Ascending aorta (tissue), 2 donors: ENCODE measurements around the gene KCNG4. TPM values are rescaled to one million over a fixed set of nuclear protein-coding genes. Genes with fewer than 3 reads are reported as not detected.

Source experiments
- DNase-seq, 2 donors: peaks; one replicate each; pipeline ENCODE4 v3.0.0-alpha.2; 2019; ENCODE audit warnings: low spot score in 2 of 2
- H3K27ac ChIP-seq, 2 donors: fragments of 200-600 bp; sonication (generic); one replicate each; pipeline ENCODE4 v1.5.1; 2016 to 2017; ENCODE audit warnings: mild to moderate bottlenecking in 1 of 2
- H3K27me3 ChIP-seq: fragments of 200-600 bp; sonication (generic); one replicate; pipeline ENCODE4 v1.5.1; 2017
- H3K36me3 ChIP-seq, 2 donors: fragments of 200-600 bp; sonication (generic); one replicate each; pipeline ENCODE4 v1.5.1; 2016
- H3K4me1 ChIP-seq, 2 donors: fragments of 200-600 bp; sonication (generic); one replicate each; pipeline ENCODE4 v1.5.1; 2016 to 2017; ENCODE audit warnings: mild to moderate bottlenecking in 1 of 2
- H3K4me3 ChIP-seq, 2 donors: fragments of 200-600 bp; sonication (generic); one replicate each; pipeline ENCODE4 v1.5.1; 2016 to 2017; ENCODE audit warnings: mild to moderate bottlenecking in 1 of 2
- H3K9me3 ChIP-seq, 2 donors: fragments of 200-600 bp; sonication (generic); one replicate each; pipeline ENCODE4 v1.5.1; 2016
- intact Hi-C: fragments of 100-400 bp; cut with DNase I; formaldehyde crosslinking; loops from one replicate; pipeline ENCODE4 v1.15.1; 2023
- total RNA-seq: library from RNA; depleted of rRNA; stranded (reverse); fragments of >200 nt; gene quantifications from one replicate; pipeline ENCODE4 v1.1.0, GENCODE V29; 2016
- TF ChIP-seq, protein P1 (sequence below), 3 experiments: fragments of 200-600 bp in 2 of 3; fragments of 450-650 bp in 1 of 3; sonication (generic) in 2 of 3; IDR thresholded peaks; one replicate each; pipeline ENCODE4 v1.5.1; 2016 to 2019; ENCODE audit warnings: antibody characterized with exemption in 3 of 3, mild to moderate bottlenecking in 1 of 3, moderate library complexity in 1 of 3

Gene KCNG4
- total RNA-seq, 1 donor from 2014 or later, result not detected

DNA sequence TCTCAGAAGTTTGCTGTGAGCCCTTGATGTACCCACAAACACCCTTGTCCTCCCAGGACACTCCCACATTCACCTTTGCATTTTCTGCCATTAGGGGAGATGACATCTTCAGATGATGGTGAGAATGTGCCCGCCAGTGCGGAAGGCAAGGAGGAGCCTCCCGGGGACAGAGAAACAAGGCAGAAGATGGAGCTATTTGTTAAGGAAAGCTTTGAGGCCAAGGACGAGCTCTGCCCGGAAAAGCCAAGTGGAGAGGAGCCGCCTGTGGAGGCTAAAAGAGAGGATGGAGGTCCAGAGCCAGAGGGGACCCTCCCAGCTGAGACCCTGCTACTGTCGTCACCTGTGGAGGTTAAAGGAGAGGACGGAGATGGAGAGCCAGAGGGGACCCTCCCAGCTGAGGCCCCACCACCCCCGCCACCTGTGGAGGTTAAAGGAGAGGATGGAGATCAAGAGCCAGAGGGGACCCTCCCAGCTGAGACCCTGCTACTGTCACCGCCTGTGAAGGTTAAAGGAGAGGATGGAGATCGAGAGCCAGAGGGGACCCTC lies 70.0 kb downstream of the KCNG4 start:
- TF ChIP-seq, protein P1, sequence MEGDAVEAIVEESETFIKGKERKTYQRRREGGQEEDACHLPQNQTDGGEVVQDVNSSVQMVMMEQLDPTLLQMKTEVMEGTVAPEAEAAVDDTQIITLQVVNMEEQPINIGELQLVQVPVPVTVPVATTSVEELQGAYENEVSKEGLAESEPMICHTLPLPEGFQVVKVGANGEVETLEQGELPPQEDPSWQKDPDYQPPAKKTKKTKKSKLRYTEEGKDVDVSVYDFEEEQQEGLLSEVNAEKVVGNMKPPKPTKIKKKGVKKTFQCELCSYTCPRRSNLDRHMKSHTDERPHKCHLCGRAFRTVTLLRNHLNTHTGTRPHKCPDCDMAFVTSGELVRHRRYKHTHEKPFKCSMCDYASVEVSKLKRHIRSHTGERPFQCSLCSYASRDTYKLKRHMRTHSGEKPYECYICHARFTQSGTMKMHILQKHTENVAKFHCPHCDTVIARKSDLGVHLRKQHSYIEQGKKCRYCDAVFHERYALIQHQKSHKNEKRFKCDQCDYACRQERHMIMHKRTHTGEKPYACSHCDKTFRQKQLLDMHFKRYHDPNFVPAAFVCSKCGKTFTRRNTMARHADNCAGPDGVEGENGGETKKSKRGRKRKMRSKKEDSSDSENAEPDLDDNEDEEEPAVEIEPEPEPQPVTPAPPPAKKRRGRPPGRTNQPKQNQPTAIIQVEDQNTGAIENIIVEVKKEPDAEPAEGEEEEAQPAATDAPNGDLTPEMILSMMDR (IDR thresholded peaks at IDR 0.05), result no peak
- DNase-seq, result no peak
- intact Hi-C loops, result no loop called here
- H3K36me3 ChIP-seq, result no peaks in the 10 kb centered on the region
- H3K27ac ChIP-seq, result no peak overlapping the region
- H3K4me1 ChIP-seq, result no peaks in the 10 kb centered on the region
- no peak overlapping the region for H3K4me3 ChIP-seq
- no peaks in the 10 kb centered on the region for H3K9me3 ChIP-seq
- no peaks in the 10 kb centered on the region for H3K27me3 ChIP-seq

Other genes starting within 250 kb of the KCNG4 start
- not detected for gene SLC38A8, start 197.2 kb downstream of the KCNG4 start, total RNA-seq
- 95.6 TPM for gene MBTPS1, start 123.1 kb downstream of the KCNG4 start, total RNA-seq
- 12.0 TPM for gene HSDL1, start 94.8 kb downstream of the KCNG4 start, total RNA-seq
- gene DNAAF1, start 94.7 kb downstream of the KCNG4 start, total RNA-seq, result not detected
- 151 TPM for gene TAF1C, start 53.0 kb downstream of the KCNG4 start, total RNA-seq
- not detected for gene ADAD2, start 48.9 kb downstream of the KCNG4 start, total RNA-seq
- 126 TPM for gene WFDC1, start 54.9 kb upstream of the KCNG4 start, total RNA-seq
- gene ATP2C2, start 128.5 kb upstream of the KCNG4 start, total RNA-seq, result not detected